ENCODE results near the gene USP44. TPM values are rescaled to one million over a fixed set of nuclear protein-coding genes. Genes with fewer than 3 reads are reported as not detected.

The USP44 gene
- polyA plus RNA-seq, 1 experiment: 1.2 TPM

GRCh38 chr12:95481888-95482287, 69.4 kb downstream of the USP44 start:
- ChIA-PET POLR2A (no interaction called here), CTCF (no interaction called here)
- Histone ChIP-seq H3K4me3 (ENCODE audit: low read depth, low read length) (no peak overlapping the region), H3K27me3 (ENCODE audit: control insufficient read depth, insufficient read depth, low read length) (no peaks in the 10 kb centered on the region), H3K36me3 (ENCODE audit: control insufficient read depth, insufficient read depth, low read length) (peaks cover 9% of the 10 kb centered on the region)
- no peak for DNase-seq (ENCODE audit: low read depth)
- TF ChIP-seq CTCF (IDR thresholded peaks at IDR 0.05; ENCODE audit: insufficient read depth, low read depth, low read length): no peak

GRCh38 chr12:95481072-95481471, 70.2 kb downstream of the USP44 start:
- POLR2A ChIA-PET: no interaction called here
- CTCF ChIA-PET: no interaction called here
- no peaks in the 10 kb centered on the region for H3K27me3 ChIP-seq (ENCODE audit: control insufficient read depth, insufficient read depth, low read length)
- no peak overlapping the region for H3K4me3 ChIP-seq (ENCODE audit: low read depth, low read length)
- no peak for TF ChIP-seq CTCF (IDR thresholded peaks at IDR 0.05; ENCODE audit: insufficient read depth, low read depth, low read length)
- H3K36me3 ChIP-seq (ENCODE audit: control insufficient read depth, insufficient read depth, low read length): peaks cover 7% of the 10 kb centered on the region
- DNase-seq (ENCODE audit: low read depth): no peak

- CTCF ChIA-PET: interaction anchor here (0.6 kb wide), 2 partner anchors 381 to 407 kb away, joined by 3 read pairs; partner anchors contain the start of gene NR2C1
- peaks cover 7% of the 10 kb centered on the region for H3K36me3 ChIP-seq (ENCODE audit: control insufficient read depth, insufficient read depth, low read length)
- no peak for TF ChIP-seq CTCF (IDR thresholded peaks at IDR 0.05; ENCODE audit: insufficient read depth, low read depth, low read length)
- POLR2A ChIA-PET: interaction anchor here (0.6 kb wide), 1 partner anchor 186 kb away, joined by 3 read pairs; no protein-coding TSS in a partner anchor
- H3K4me3 ChIP-seq (ENCODE audit: low read depth, low read length): no peak overlapping the region
- H3K27me3 ChIP-seq (ENCODE audit: control insufficient read depth, insufficient read depth, low read length): no peaks in the 10 kb centered on the region
- no peak for DNase-seq (ENCODE audit: low read depth)
Observed at GRCh38 chr12:95480230-95480629, 71.0 kb downstream of the USP44 start.

GRCh38 chr12:95474660-95474958, 76.7 kb downstream of the USP44 start:
- Histone ChIP-seq H3K36me3 (ENCODE audit: control insufficient read depth, insufficient read depth, low read length) (peaks cover 5% of the 10 kb centered on the region), H3K4me3 (ENCODE audit: low read depth, low read length) (peak overlapping the region; percentile 93), H3K27me3 (ENCODE audit: control insufficient read depth, insufficient read depth, low read length) (no peaks in the 10 kb centered on the region)
- POLR2A ChIA-PET: no interaction called here
- no peak for DNase-seq (ENCODE audit: low read depth)
- no peak for TF ChIP-seq CTCF (IDR thresholded peaks at IDR 0.05; ENCODE audit: insufficient read depth, low read depth, low read length)
- CTCF ChIA-PET: interaction anchor here (1.2 to 2.5 kb wide), 3 partner anchors 29 to 137 kb away, joined by 3 to 7 read pairs (median 4); no protein-coding TSS in a partner anchor

GRCh38 chr12:95473884-95474659, 77.2 kb downstream of the USP44 start, which contains the start of gene METAP2:
TSS of gene METAP2 (plus strand) at chr12:95474152. CDS start at chr12:95474180, 28 bp downstream.
- Histone ChIP-seq H3K36me3 (ENCODE audit: control insufficient read depth, insufficient read depth, low read length) (peaks cover 5% of the 10 kb centered on the region), H3K27me3 (ENCODE audit: control insufficient read depth, insufficient read depth, low read length) (no peaks in the 10 kb centered on the region), H3K4me3 (ENCODE audit: low read depth, low read length) (peak within 1 kb of the TSS; percentile 93)
- DNase-seq (ENCODE audit: low read depth): peak; percentile 85
- POLR2A ChIA-PET: interaction anchor here (1.1 kb wide), 1 partner anchor 257 kb away, joined by 4 read pairs; the partner anchor contains the start of gene FGD6
- no peak for TF ChIP-seq CTCF (IDR thresholded peaks at IDR 0.05; ENCODE audit: insufficient read depth, low read depth, low read length)
- CTCF ChIA-PET: interaction anchor here (0.7 to 2.5 kb wide), 5 partner anchors 14 to 337 kb away, joined by 3 to 7 read pairs (median 3); no protein-coding TSS in a partner anchor

All from BJ (cell line).